ENCODE measurements around the gene FOXK2. TPM values are rescaled to one million over a fixed set of nuclear protein-coding genes. Genes with fewer than 3 reads are reported as not detected.
A peak's percentile ranks its signal among the peaks of the same experiment; 100 is the strongest.

The FOXK2 gene
- total RNA-seq, 4 donors from 2014 or later: 70.7 to 109 (median 85.0) TPM

DNA sequence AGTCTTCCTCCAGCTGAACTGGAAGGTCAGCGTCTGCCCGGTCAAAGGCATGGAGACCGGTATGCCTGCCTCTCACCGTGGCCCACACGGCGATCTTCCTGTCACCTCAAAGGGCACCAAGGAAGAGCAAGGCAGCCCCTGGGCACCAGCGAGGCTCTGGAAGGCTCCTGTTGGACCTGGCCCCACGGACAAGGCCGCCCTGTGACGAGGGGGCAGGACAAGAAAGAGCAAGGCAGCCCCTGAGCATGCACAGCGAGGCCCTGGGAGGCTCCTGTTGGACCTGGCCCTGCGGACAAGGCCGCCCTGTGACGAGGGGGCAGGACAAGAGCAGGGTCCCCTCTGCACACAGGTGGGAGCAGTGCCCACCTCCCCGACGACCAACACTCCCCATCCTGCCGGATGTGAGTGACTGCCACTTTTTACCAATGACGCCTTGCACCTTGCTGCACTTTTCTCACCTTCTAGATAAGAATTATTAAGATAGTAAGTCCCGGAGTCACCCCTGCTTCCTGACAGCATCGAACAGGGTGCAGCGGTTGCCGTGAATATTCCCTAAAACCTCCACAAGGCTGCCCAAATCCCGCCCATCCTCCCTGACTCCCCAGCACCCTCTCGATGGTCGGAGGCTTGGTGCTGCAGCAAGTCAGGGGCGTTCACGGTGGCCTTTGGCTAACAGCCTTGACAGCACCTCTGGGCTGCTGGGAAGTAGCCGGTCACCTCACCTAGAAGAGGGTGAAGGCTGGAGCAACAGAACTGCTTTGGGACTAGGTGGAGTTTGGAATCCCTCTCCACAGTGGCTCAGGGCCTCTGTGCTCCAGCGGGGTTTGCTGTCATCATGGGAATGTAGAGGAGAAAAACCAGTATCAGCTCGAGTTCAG lies 134.4 kb downstream of the FOXK2 start:
- in situ Hi-C loops (cut with MboI; ENCODE audit: low sequenced_read_pairs in 4 of 4) (loop anchor here in 3 of 4 donors (10.0 to 25.0 kb wide), 2 partner anchors 101 to 108 kb away; partner anchors contain the start of gene TBCD (in 3 of the 3)), intact Hi-C loops (cut with DNase I; ENCODE audit: low total_unique reads) (no loop called here)
- no peaks in the 10 kb centered on the region for H3K9me3 ChIP-seq
- no peak for DNase-seq
- H3K27me3 ChIP-seq: no peaks in the 10 kb centered on the region
- ATAC-seq: no peak
- H3K27ac ChIP-seq: peak overlapping the region in 1 of 4 donors; percentile 54
- H3K36me3 ChIP-seq: peaks cover 0 to 8% of the 10 kb centered on the region in 2 donors
- peaks cover 3 to 10% of the 10 kb centered on the region in 2 donors for H3K4me1 ChIP-seq
- H3K4me3 ChIP-seq: no peak overlapping the region
- TF ChIP-seq, protein P1, sequence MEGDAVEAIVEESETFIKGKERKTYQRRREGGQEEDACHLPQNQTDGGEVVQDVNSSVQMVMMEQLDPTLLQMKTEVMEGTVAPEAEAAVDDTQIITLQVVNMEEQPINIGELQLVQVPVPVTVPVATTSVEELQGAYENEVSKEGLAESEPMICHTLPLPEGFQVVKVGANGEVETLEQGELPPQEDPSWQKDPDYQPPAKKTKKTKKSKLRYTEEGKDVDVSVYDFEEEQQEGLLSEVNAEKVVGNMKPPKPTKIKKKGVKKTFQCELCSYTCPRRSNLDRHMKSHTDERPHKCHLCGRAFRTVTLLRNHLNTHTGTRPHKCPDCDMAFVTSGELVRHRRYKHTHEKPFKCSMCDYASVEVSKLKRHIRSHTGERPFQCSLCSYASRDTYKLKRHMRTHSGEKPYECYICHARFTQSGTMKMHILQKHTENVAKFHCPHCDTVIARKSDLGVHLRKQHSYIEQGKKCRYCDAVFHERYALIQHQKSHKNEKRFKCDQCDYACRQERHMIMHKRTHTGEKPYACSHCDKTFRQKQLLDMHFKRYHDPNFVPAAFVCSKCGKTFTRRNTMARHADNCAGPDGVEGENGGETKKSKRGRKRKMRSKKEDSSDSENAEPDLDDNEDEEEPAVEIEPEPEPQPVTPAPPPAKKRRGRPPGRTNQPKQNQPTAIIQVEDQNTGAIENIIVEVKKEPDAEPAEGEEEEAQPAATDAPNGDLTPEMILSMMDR (IDR thresholded peaks at IDR 0.05 in 4 of 5, conservative IDR thresholded peaks at IDR 0.05 in 1 of 5): no peak
- no peak for TF ChIP-seq POLR2A (IDR thresholded peaks at IDR 0.05)

Other genes with a start within 250 kb of the FOXK2 start
- 10 to 100 TPM; 34.0 to 55.2 (median 47.3) TPM for gene CSNK1D, start 246.0 kb upstream of the FOXK2 start, total RNA-seq
- 1 to 10 TPM in 1 of 4 donors, not detected in 3; 1.7 TPM for gene CD7, start 202.1 kb upstream of the FOXK2 start, total RNA-seq
- 1 to 10 TPM; 3.3 to 9.5 (median 5.6) TPM for gene SECTM1, start 186.0 kb upstream of the FOXK2 start, total RNA-seq
- under 1 TPM in 1 of 4 donors, not detected in 3; 0.40 TPM for gene TEX19, start 160.5 kb upstream of the FOXK2 start, total RNA-seq
- not detected for gene UTS2R, start 148.0 kb upstream of the FOXK2 start, total RNA-seq
- 10 to 100 TPM; 15.5 to 35.1 (median 22.5) TPM for gene HEXD, start 101.4 kb upstream of the FOXK2 start, total RNA-seq
- gene OGFOD3, start 101.1 kb upstream of the FOXK2 start, total RNA-seq: 10 to 100 TPM; 25.8 to 72.1 (median 27.7) TPM
- gene CYBC1, start 69.0 kb upstream of the FOXK2 start, total RNA-seq: 10 to 100 TPM; 17.3 to 29.8 (median 19.3) TPM
- 10 to 100 TPM; 29.6 to 63.4 (median 49.0) TPM for gene NARF, start 61.0 kb upstream of the FOXK2 start, total RNA-seq
- gene WDR45B, start 128.7 kb downstream of the FOXK2 start, total RNA-seq: 10 to 100 TPM; 28.0 to 39.2 (median 34.8) TPM
- 10 to 100 TPM; 19.0 to 52.7 (median 24.4) TPM for gene RAB40B, start 179.0 kb downstream of the FOXK2 start, total RNA-seq
- gene FN3KRP, start 197.0 kb downstream of the FOXK2 start, total RNA-seq: 1 to 10 TPM; 2.3 to 7.9 (median 3.9) TPM
- 1 to 10 TPM; 1.1 to 5.5 (median 2.7) TPM for gene FN3K, start 215.9 kb downstream of the FOXK2 start, total RNA-seq
- 10 to 100 TPM; 18.0 to 50.4 (median 33.3) TPM for gene TBCD, start 232.3 kb downstream of the FOXK2 start, total RNA-seq

All from gastrocnemius medialis (tissue), 4 donors.